ENCODE data around the gene GNAZ.

GRCh38 chr22:23074451-23074850 lies 4.1 kb downstream of the GNAZ start:
- TF ChIP-seq CTCF (IDR thresholded peaks at IDR 0.05) (no peak), POLR2A (IDR thresholded peaks at IDR 0.05) (no peak)
